Measurements from ENCODE around the gene EFL1. TPM values are rescaled to one million over a fixed set of nuclear protein-coding genes. Genes with fewer than 3 reads are reported as not detected.

EFL1 gene
- total RNA-seq, 1 experiment from 2014 or later, result 27.5 TPM

- TF ChIP-seq IRF1 (CRISPR knock-in tag; IDR thresholded peaks at IDR 0.05) (no peak), MAX (CRISPR knock-in tag; IDR thresholded peaks at IDR 0.05) (no peak), SMAD4 (CRISPR knock-in tag; IDR thresholded peaks at IDR 0.05) (no peak), GRHL2 (CRISPR knock-in tag; IDR thresholded peaks at IDR 0.05; ENCODE audit: insufficient replicate concordance, severe bottlenecking) (no peak), NR3C1 (CRISPR knock-in tag; conservative IDR thresholded peaks at IDR 0.05; ENCODE audit: low read depth) (no peak), ZNF232 (CRISPR knock-in tag; IDR thresholded peaks at IDR 0.05) (no peak), FOXP1 (CRISPR knock-in tag; IDR thresholded peaks at IDR 0.05; ENCODE audit: borderline replicate concordance) (no peak), ZNF425 (CRISPR knock-in tag; conservative IDR thresholded peaks at IDR 0.05) (no peak), IRF2 (CRISPR knock-in tag; IDR thresholded peaks at IDR 0.05; ENCODE audit: borderline replicate concordance, low read depth) (no peak), ZNF121 (CRISPR knock-in tag; IDR thresholded peaks at IDR 0.05) (no peak), ZNF416 (CRISPR knock-in tag; IDR thresholded peaks at IDR 0.05) (no peak)
These were observed 43.1 kb upstream of the EFL1 start (continued) for GRCh38 chr15:82305621-82306048.

- Mint-ChIP-seq H3K27ac (no peak overlapping the region), H3K9me3 (no peaks in the 10 kb centered on the region), H3K4me3 (no peak overlapping the region), H3K4me1 (no peaks in the 10 kb centered on the region), H3K36me3 (no peaks in the 10 kb centered on the region), H3K27me3 (ENCODE audit: low read depth) (no peaks in the 10 kb centered on the region)
- ChIA-PET POLR2A (no interaction called here), CTCF (no interaction called here)
- DNase-seq (ENCODE audit: low spot score) (no peak), ATAC-seq (peak; percentile 29; the same call in 1 of the 2 replicates)
- no peak for TF ChIP-seq ZBTB43 (CRISPR knock-in tag; IDR thresholded peaks at IDR 0.05)
- TF ChIP-seq TEAD1 (CRISPR knock-in tag; IDR thresholded peaks at IDR 0.05), result no peak
- no peak for TF ChIP-seq JUN (CRISPR knock-in tag; IDR thresholded peaks at IDR 0.05)
- TF ChIP-seq ATF1 (CRISPR knock-in tag; IDR thresholded peaks at IDR 0.05), result no peak
- TF ChIP-seq EMX1 (CRISPR knock-in tag; IDR thresholded peaks at IDR 0.05), result no peak
- TF ChIP-seq MXD4 (CRISPR knock-in tag; IDR thresholded peaks at IDR 0.05; ENCODE audit: borderline replicate concordance), result no peak
- TF ChIP-seq HMGXB4 (CRISPR knock-in tag; IDR thresholded peaks at IDR 0.05), result no peak
- TF ChIP-seq ZNF396 (CRISPR knock-in tag; IDR thresholded peaks at IDR 0.05; ENCODE audit: borderline replicate concordance), result no peak
- no peak for TF ChIP-seq ZSCAN18 (CRISPR knock-in tag; IDR thresholded peaks at IDR 0.05)
- TF ChIP-seq ATF3 (CRISPR knock-in tag; conservative IDR thresholded peaks at IDR 0.05), result no peak
These were observed 42.2 kb upstream of the EFL1 start for GRCh38 chr15:82304778-82305090.

Measured in WTC11 (cell line).